ENCODE measurements around the gene SPIN2B.
A peak's percentile ranks its signal among the peaks of the same experiment; 100 is the strongest.
"Not testable (repeated sequence)": the region's sequence is repeated elsewhere in the genome, so short reads cannot be mapped to it uniquely, and the experiment has no call there.

SPIN2B gene

DNA sequence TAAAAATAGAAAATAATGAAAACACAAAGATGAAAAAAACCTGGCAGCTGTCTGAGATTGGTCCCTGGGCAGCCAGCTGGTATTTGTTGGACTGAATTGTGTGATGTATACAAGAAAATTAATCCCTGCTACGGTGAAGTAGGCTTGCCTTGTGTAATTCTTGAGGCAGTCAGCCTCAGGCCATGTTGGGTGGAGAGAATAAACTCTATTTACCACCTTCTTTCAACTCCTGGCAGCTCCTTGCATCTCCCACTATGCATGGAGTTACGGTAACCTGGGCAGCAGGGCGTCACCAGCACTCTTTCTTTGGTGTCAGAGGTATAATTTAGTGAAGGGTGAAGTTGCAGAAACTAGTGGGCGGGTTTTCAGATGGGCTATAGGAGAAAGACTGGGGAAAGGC, 12.4 kb upstream of the SPIN2B start:
- WGBS, 2 experiments, result 100% methylated on average over 2 to 4 of the region's 4 CpGs
- Histone ChIP-seq H3K9me3 (ENCODE audit: control insufficient read depth, low read length) (no peaks in the 10 kb centered on the region), H3K4me3 (ENCODE audit: insufficient read depth, low read depth, low read length) (no peak overlapping the region), H3K27me3 (ENCODE audit: control insufficient read depth, insufficient read depth, low read length, poor library complexity, severe bottlenecking) (no peaks in the 10 kb centered on the region), H3K27ac (ENCODE audit: insufficient read depth, low read depth, low read length, poor library complexity, severe bottlenecking) (no peak overlapping the region), H3K4me1 (ENCODE audit: control insufficient read depth, insufficient read depth, low read length) (no peaks in the 10 kb centered on the region), H3K36me3 (ENCODE audit: control insufficient read depth, insufficient read depth, low read length) (no peaks in the 10 kb centered on the region)

DNA sequence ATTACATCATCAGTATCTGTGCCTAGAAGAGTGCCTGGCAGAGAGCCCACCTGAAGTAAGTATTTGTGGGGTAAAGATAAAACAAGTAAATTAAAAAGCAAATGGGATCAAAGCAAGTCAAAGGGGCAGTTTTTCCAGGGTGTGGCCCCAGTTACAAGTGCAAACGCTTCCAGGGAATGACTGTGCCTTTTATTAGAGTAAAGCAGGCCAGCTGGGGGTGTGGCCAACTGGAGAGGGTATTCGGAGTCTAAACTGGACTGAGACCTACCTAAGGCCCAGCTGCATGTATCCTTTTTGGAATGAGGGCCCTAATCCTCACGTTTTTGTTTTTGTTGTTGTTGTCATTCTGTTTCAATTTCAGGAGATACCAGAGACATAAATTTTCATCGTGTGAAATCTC, 11.9 kb upstream of the SPIN2B start:
- not testable (repeated sequence) for H3K9me3 ChIP-seq (ENCODE audit: control insufficient read depth, low read length); H3K4me1 ChIP-seq (ENCODE audit: control insufficient read depth, insufficient read depth, low read length); H3K36me3 ChIP-seq (ENCODE audit: control insufficient read depth, insufficient read depth, low read length); H3K4me3 ChIP-seq (ENCODE audit: insufficient read depth, low read depth, low read length); H3K27me3 ChIP-seq (ENCODE audit: control insufficient read depth, insufficient read depth, low read length, poor library complexity, severe bottlenecking); H3K27ac ChIP-seq (ENCODE audit: insufficient read depth, low read depth, low read length, poor library complexity, severe bottlenecking)
- 86 to 100% methylated on average over 2 to 3 of the region's 4 CpGs for WGBS, 2 experiments

DNA sequence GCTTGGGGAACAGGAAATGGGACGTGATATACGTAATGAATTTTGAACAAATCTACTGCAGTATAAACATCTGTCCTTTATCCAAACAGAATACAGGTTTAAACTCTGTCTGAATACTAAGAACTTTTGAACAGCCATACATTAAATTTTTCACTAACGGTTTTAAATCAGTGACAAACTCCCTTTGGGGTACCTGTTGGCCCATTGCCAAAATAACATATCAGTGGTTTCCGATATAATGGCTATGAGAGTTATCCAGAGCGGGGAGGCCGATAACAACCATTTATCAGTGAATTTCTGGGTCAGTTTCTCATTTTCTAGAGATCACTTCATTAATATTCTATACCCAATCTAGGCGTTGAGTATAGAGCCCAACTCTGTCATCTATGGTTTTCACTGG, 10.7 kb upstream of the SPIN2B start:
- H3K4me1 ChIP-seq (ENCODE audit: control insufficient read depth, insufficient read depth, low read length), result no peaks in the 10 kb centered on the region
- H3K27me3 ChIP-seq (ENCODE audit: control insufficient read depth, insufficient read depth, low read length, poor library complexity, severe bottlenecking), result no peaks in the 10 kb centered on the region
- WGBS, 2 experiments, result 94 to 100% methylated on average over 7 of the region's 7 CpGs
- H3K27ac ChIP-seq (ENCODE audit: insufficient read depth, low read depth, low read length, poor library complexity, severe bottlenecking), result no peak overlapping the region
- no peaks in the 10 kb centered on the region for H3K9me3 ChIP-seq (ENCODE audit: control insufficient read depth, low read length)
- H3K36me3 ChIP-seq (ENCODE audit: control insufficient read depth, insufficient read depth, low read length), result no peaks in the 10 kb centered on the region
- no peak overlapping the region for H3K4me3 ChIP-seq (ENCODE audit: insufficient read depth, low read depth, low read length)

DNA sequence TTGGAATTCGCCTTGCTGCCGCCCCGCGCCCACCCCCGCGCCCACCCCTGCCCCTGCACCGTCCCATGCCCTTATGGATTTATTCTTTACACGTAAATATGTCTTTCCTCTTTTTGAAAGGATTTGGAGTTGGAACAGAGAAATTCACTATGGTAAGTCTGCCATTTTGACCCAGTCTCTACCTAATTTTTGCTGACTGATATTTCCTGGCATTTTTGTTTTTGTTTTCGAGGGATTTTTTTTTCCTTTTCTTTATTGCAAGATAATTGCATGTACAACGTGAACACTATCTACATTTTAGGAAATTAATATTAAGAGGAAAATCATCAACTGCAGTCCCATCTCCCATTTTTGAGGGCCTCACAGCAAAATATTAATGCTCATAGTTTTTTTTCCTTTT, 468 bp upstream of the SPIN2B start:
- Histone ChIP-seq H3K27me3 (ENCODE audit: control insufficient read depth, insufficient read depth, low read length, poor library complexity, severe bottlenecking) (no peaks in the 10 kb centered on the region), H3K27ac (ENCODE audit: insufficient read depth, low read depth, low read length, poor library complexity, severe bottlenecking) (peak overlapping the region; percentile 26), H3K4me3 (ENCODE audit: insufficient read depth, low read depth, low read length) (peak overlapping the region; percentile 45), H3K36me3 (ENCODE audit: control insufficient read depth, insufficient read depth, low read length) (no peaks in the 10 kb centered on the region), H3K4me1 (ENCODE audit: control insufficient read depth, insufficient read depth, low read length) (no peaks in the 10 kb centered on the region), H3K9me3 (ENCODE audit: control insufficient read depth, low read length) (no peaks in the 10 kb centered on the region)
- 0% methylated on average over 2 of the region's 10 CpGs; no CpG with 5 or more reads in 1 of the 2 experiments for whole genome bisulfite sequencing, 2 experiments

DNA sequence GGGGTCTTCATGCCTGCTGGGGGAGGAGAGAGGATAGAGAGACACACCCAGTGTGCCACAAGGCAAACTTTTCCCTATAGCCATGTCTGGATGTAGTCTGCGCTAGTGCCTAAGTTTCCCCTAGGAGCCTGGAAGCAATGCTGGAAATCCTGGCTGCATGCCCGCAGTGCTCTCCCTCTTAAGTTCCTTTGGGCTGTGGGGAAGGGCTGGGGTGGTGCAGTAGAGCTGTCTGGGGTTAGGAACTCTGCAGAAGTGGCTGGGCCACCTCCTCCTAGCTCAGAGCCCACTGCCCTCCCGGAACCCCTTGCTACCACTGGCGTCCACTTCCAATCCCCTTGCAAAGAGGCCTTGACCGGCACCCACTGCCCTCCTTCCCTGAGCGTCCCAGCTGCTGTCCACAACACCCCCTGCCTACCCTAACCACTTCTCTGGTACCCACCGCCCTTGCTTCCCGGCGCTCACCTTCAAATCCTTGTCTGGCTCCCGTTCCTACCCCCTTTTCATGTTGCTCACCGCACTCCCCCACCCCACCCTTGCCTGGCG, 658 bp downstream of the SPIN2B start:
- H3K36me3 ChIP-seq (ENCODE audit: control insufficient read depth, insufficient read depth, low read length); H3K9me3 ChIP-seq (ENCODE audit: control insufficient read depth, low read length); H3K27ac ChIP-seq (ENCODE audit: insufficient read depth, low read depth, low read length, poor library complexity, severe bottlenecking); H3K4me1 ChIP-seq (ENCODE audit: control insufficient read depth, insufficient read depth, low read length); H3K27me3 ChIP-seq (ENCODE audit: control insufficient read depth, insufficient read depth, low read length, poor library complexity, severe bottlenecking): not testable (repeated sequence)
- peak overlapping the region; percentile 45 for H3K4me3 ChIP-seq (ENCODE audit: insufficient read depth, low read depth, low read length)
- WGBS, 2 experiments, result 1 to 2% methylated on average over 10 of the region's 12 CpGs

DNA sequence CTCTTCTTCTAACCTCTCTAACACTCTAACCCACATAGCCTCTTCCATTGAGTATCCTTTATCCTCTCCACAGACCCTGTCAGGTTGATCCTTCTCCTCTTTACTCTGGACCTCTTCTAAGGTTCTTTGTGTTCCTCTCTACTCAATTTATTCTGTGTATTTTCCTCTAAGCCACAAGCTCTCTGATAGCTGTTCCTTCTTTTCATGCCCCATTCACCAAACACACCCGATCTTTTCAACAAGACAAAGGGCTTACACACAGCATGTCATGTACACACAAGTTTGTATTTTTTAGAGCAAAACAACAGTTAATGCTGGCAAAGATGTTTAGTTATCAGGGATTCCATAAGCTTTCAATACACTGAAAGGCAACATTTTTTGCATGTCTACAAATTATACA, 1.9 kb downstream of the SPIN2B start:
- 90 to 100% methylated on average over 1 of the region's 1 CpG for WGBS, 2 experiments
- H3K27me3 ChIP-seq (ENCODE audit: control insufficient read depth, insufficient read depth, low read length, poor library complexity, severe bottlenecking), result no peaks in the 10 kb centered on the region
- H3K36me3 ChIP-seq (ENCODE audit: control insufficient read depth, insufficient read depth, low read length), result peaks cover 4% of the 10 kb centered on the region
- no peaks in the 10 kb centered on the region for H3K4me1 ChIP-seq (ENCODE audit: control insufficient read depth, insufficient read depth, low read length)
- no peak overlapping the region for H3K4me3 ChIP-seq (ENCODE audit: insufficient read depth, low read depth, low read length)
- H3K9me3 ChIP-seq (ENCODE audit: control insufficient read depth, low read length), result no peaks in the 10 kb centered on the region
- no peak overlapping the region for H3K27ac ChIP-seq (ENCODE audit: insufficient read depth, low read depth, low read length, poor library complexity, severe bottlenecking)

DNA sequence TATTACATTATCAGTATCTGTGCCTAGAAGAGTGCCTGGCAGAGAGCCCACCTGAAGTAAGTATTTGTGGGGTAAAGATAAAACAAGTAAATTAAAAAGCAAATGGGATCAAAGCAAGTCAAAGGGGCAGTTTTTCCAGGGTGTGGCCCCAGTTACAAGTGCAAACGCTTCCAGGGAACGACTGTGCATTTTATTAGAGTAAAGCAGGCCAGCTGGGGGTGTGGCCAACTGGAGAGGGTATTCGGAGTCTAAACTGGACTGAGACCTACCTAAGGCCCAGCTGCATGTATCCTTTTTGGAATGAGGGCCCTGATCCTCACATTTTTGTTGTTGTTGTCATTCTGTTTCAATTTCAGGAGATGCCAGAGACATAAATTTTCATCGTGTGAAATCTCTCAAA, 3.8 kb downstream of the SPIN2B start:
- not testable (repeated sequence) for H3K9me3 ChIP-seq (ENCODE audit: control insufficient read depth, low read length); H3K4me1 ChIP-seq (ENCODE audit: control insufficient read depth, insufficient read depth, low read length); H3K27ac ChIP-seq (ENCODE audit: insufficient read depth, low read depth, low read length, poor library complexity, severe bottlenecking); H3K27me3 ChIP-seq (ENCODE audit: control insufficient read depth, insufficient read depth, low read length, poor library complexity, severe bottlenecking); H3K36me3 ChIP-seq (ENCODE audit: control insufficient read depth, insufficient read depth, low read length); H3K4me3 ChIP-seq (ENCODE audit: insufficient read depth, low read depth, low read length)
- WGBS, 2 experiments, result 93 to 94% methylated on average over 3 of the region's 4 CpGs

DNA sequence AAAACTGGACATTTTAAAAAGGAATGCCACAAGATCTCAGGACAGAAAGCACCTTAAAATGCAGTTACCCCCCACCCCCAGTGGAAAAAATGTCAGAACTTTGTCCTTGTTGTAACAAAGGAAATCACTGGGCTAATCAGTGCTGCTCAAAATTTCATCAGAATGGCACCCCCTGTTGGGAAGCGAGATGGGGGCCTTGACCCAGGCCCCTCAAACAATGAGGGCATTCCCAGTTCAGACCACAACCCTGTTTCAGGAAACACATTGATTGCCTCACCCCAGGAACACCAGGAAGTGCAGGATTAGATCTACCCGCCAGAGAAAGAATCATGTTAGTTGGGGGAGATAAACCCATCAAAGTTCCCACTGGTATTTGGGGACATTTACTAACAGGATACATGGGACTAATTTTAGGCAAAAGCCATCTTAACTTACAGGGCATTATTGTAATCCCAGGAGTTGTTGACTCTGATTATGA, 16.4 kb downstream of the SPIN2B start:
- no peaks in the 10 kb centered on the region for H3K36me3 ChIP-seq (ENCODE audit: control insufficient read depth, insufficient read depth, low read length)

DNA sequence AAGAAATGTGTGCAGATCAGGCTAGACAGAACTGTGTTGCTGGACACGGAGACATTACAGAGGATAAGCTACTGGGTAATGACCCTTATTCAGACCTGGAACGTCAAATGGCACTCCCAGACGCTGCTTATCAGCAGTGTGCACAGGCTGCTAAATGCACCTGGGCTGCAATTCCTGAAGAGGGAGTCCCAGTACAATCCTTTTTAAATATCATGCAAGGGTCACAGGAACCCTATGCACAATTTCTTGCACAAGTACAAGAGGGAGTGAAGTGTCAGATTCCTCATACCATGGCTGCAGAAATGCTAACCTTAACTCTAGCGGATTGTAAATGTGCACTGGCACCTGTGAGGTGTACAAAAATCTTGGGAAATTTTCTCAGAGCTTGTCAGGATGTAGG, 16.9 kb downstream of the SPIN2B start:
- WGBS, 2 experiments, result 92 to 94% methylated on average over 4 of the region's 4 CpGs
- Histone ChIP-seq H3K4me3 (ENCODE audit: insufficient read depth, low read depth, low read length) (no peak overlapping the region), H3K4me1 (ENCODE audit: control insufficient read depth, insufficient read depth, low read length) (no peaks in the 10 kb centered on the region), H3K36me3 (ENCODE audit: control insufficient read depth, insufficient read depth, low read length) (no peaks in the 10 kb centered on the region), H3K9me3 (ENCODE audit: control insufficient read depth, low read length) (no peaks in the 10 kb centered on the region), H3K27ac (ENCODE audit: insufficient read depth, low read depth, low read length, poor library complexity, severe bottlenecking) (no peak overlapping the region), H3K27me3 (ENCODE audit: control insufficient read depth, insufficient read depth, low read length, poor library complexity, severe bottlenecking) (no peaks in the 10 kb centered on the region)

More for the DNA sequence above, 16.4 kb downstream of the SPIN2B start:
- no peaks in the 10 kb centered on the region for H3K9me3 ChIP-seq (ENCODE audit: control insufficient read depth, low read length)
- no peak overlapping the region for H3K4me3 ChIP-seq (ENCODE audit: insufficient read depth, low read depth, low read length)
- H3K27me3 ChIP-seq (ENCODE audit: control insufficient read depth, insufficient read depth, low read length, poor library complexity, severe bottlenecking), result no peaks in the 10 kb centered on the region
- no peak overlapping the region for H3K27ac ChIP-seq (ENCODE audit: insufficient read depth, low read depth, low read length, poor library complexity, severe bottlenecking)
- no peaks in the 10 kb centered on the region for H3K4me1 ChIP-seq (ENCODE audit: control insufficient read depth, insufficient read depth, low read length)
- WGBS, 2 experiments, result 53 to 71% methylated on average over 2 of the region's 2 CpGs

DNA sequence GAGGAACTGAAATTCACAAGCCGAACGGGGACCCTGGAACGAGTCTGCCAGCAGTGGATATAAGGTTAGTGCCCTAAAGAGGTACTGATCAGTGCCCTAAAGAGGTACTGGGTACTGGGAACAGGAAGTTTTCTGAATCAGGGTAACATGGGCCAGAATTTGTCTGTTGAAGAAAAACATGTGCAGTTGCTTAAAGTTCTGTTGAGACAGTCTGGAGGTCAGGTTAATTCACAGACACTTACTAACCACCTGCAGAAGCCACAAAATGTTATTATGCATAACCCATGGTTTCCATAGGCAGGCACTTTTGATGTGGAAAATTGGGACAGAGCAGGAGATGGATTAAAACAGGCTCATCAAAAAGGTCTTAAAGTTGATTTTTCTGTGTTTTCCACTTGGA, 17.9 kb downstream of the SPIN2B start:
- no peak overlapping the region for H3K4me3 ChIP-seq (ENCODE audit: insufficient read depth, low read depth, low read length)
- no peak overlapping the region for H3K27ac ChIP-seq (ENCODE audit: insufficient read depth, low read depth, low read length, poor library complexity, severe bottlenecking)
- H3K27me3 ChIP-seq (ENCODE audit: control insufficient read depth, insufficient read depth, low read length, poor library complexity, severe bottlenecking), result no peaks in the 10 kb centered on the region
- H3K9me3 ChIP-seq (ENCODE audit: control insufficient read depth, low read length), result no peaks in the 10 kb centered on the region
- whole genome bisulfite sequencing, 2 experiments, result 89 to 100% methylated on average over 3 of the region's 3 CpGs
- no peaks in the 10 kb centered on the region for H3K36me3 ChIP-seq (ENCODE audit: control insufficient read depth, insufficient read depth, low read length)
- H3K4me1 ChIP-seq (ENCODE audit: control insufficient read depth, insufficient read depth, low read length), result no peaks in the 10 kb centered on the region

DNA sequence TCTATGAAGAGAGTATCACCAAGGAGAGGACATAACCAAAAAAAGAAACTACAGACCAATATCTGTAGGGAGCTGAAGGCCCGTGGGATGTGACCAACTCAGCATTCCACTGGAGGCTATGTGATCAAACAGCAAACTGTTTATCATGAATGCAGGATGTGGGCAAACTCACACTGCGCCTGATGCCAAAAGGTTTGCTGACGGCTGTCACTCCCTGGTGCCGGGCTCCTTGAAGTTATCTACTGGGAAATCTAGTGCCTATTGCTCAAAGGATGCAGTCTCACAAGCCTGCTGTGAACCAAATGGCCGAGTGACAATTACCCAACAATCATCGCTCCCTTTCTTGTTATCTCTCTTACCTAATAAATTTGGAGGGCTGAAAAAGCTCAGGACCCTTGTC, 18.4 kb downstream of the SPIN2B start:
- not testable (repeated sequence) for H3K4me3 ChIP-seq (ENCODE audit: insufficient read depth, low read depth, low read length); H3K27ac ChIP-seq (ENCODE audit: insufficient read depth, low read depth, low read length, poor library complexity, severe bottlenecking); H3K36me3 ChIP-seq (ENCODE audit: control insufficient read depth, insufficient read depth, low read length); H3K27me3 ChIP-seq (ENCODE audit: control insufficient read depth, insufficient read depth, low read length, poor library complexity, severe bottlenecking); H3K9me3 ChIP-seq (ENCODE audit: control insufficient read depth, low read length); H3K4me1 ChIP-seq (ENCODE audit: control insufficient read depth, insufficient read depth, low read length)
- WGBS, 2 experiments, result 90 to 96% methylated on average over 6 of the region's 6 CpGs

Data from ectodermal cell (in vitro differentiated cells).